Measurements from ENCODE around the gene TLCD4. TPM values are rescaled to one million over a fixed set of nuclear protein-coding genes. Genes with fewer than 3 reads are reported as not detected.

The TLCD4 gene
- total RNA-seq, 1 donor from 2014 or later = 13.6 TPM

DNA sequence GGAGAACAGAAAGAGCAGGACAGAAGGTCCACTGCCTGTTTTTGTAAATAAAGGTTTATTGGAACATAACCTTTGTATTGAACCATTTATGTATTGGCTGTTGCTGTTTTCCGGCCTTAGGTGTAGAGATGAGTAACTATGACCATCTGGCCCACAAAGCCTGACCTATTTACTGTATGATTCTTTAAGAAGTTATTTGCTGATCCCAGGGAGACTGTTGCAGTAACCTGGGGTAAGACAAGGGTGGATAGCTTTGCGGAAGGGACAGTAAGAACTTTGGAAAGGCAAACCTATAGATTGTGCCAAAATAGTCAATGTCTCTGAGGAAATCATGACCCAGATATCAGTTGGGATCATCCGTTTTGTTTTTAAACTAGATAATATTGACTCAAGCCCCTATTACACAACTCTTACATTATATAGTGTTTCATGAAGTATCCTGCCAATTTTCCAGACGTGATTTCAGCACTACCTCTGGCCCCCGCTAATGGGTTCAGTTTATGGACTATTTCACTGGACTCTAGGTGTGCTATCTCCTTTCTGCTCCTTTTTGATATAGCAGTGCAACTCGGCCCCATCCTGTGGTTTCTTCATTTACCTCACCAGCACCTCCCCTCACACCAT lies 20.8 kb upstream of the TLCD4 start:
- no peak overlapping the region for H3K4me3 ChIP-seq
- no peak for DNase-seq
- H3K36me3 ChIP-seq = no peaks in the 10 kb centered on the region
- H3K4me1 ChIP-seq = no peaks in the 10 kb centered on the region
- TF ChIP-seq, protein P1, sequence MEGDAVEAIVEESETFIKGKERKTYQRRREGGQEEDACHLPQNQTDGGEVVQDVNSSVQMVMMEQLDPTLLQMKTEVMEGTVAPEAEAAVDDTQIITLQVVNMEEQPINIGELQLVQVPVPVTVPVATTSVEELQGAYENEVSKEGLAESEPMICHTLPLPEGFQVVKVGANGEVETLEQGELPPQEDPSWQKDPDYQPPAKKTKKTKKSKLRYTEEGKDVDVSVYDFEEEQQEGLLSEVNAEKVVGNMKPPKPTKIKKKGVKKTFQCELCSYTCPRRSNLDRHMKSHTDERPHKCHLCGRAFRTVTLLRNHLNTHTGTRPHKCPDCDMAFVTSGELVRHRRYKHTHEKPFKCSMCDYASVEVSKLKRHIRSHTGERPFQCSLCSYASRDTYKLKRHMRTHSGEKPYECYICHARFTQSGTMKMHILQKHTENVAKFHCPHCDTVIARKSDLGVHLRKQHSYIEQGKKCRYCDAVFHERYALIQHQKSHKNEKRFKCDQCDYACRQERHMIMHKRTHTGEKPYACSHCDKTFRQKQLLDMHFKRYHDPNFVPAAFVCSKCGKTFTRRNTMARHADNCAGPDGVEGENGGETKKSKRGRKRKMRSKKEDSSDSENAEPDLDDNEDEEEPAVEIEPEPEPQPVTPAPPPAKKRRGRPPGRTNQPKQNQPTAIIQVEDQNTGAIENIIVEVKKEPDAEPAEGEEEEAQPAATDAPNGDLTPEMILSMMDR (IDR thresholded peaks at IDR 0.05) = no peak
- H3K9me3 ChIP-seq = no peaks in the 10 kb centered on the region
- ATAC-seq = no peak
- intact Hi-C loops (cut with DNase I) = no loop called here
- no peaks in the 10 kb centered on the region for H3K27me3 ChIP-seq
- H3K27ac ChIP-seq = no peak overlapping the region

DNA sequence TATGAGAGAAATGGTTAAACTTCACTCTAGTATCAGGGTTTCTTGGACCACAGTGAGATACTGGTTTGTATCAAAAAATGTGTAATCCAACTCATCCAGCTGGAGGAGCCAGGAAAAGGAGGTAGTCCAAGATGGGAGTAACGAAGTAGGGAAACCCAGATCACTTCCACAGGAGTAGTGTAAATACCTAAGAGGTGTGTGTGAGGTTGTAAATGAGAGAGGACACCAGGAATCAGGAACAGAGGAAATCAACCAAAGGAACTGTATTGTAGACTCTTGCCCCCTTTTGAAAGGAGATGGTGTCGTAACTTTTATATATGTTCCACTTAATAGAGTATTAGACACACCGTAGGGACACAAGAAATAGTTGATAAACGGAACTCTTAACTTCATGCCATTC lies 19.7 kb upstream of the TLCD4 start:
- Histone ChIP-seq H3K4me3 (no peak overlapping the region), H3K27me3 (no peaks in the 10 kb centered on the region), H3K27ac (no peak overlapping the region), H3K36me3 (no peaks in the 10 kb centered on the region), H3K4me1 (no peaks in the 10 kb centered on the region), H3K9me3 (no peaks in the 10 kb centered on the region)
- TF ChIP-seq, protein P1 (IDR thresholded peaks at IDR 0.05) = no peak
- DNase-seq (no peak), ATAC-seq (no peak)
- intact Hi-C loops (cut with DNase I) = no loop called here

DNA sequence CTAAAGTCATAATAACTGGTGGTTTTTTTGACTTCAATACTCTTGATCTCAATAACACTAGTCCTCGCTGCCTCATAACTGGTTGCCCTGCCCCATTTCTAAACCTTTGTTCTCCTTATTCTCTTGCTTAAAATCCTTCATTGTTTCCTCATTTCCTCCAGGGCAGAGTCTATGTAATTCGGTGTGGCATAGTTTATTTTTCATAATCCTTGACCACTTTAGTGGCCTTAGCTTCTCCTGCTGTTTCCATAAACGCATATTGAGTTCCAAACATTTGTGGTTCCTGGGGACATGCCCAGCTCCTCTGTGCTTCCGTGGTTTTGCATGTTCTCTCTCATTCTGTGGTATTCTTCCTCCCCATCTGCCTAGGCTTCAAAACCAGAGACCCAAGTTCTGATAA lies 19.0 kb upstream of the TLCD4 start:
- H3K4me1 ChIP-seq = no peaks in the 10 kb centered on the region
- H3K27ac ChIP-seq = no peak overlapping the region
- no peaks in the 10 kb centered on the region for H3K36me3 ChIP-seq
- no peaks in the 10 kb centered on the region for H3K27me3 ChIP-seq
- TF ChIP-seq, protein P1 (IDR thresholded peaks at IDR 0.05) = no peak
- ATAC-seq = peak; percentile 75
- DNase-seq = no peak
- intact Hi-C loops (cut with DNase I) = no loop called here
- H3K9me3 ChIP-seq = no peaks in the 10 kb centered on the region
- no peak overlapping the region for H3K4me3 ChIP-seq

DNA sequence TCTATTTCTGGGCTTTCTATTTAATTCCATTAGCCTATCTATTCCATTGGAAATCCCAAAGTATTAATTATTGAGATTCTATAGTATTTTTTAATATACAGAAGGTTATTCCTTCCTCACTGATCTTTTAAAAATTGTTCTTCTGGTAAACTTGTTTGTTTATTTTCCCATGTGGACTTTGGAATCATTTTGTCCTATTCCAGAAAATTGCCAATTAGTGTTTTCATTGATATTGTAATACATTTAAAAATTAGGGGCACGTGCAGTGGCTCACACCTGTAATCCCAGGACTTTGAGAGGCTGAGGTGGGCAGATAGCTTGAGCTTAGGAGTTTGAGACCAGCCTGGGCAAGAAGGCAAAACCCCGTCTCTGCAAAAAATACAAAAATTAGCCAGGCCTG lies 8.4 kb upstream of the TLCD4 start:
- no peaks in the 10 kb centered on the region for H3K9me3 ChIP-seq
- H3K4me1 ChIP-seq = no peaks in the 10 kb centered on the region
- H3K27ac ChIP-seq = no peak overlapping the region
- ATAC-seq (no peak), DNase-seq (no peak)
- peaks cover 7% of the 10 kb centered on the region for H3K27me3 ChIP-seq
- TF ChIP-seq, protein P1 (IDR thresholded peaks at IDR 0.05) = no peak
- H3K4me3 ChIP-seq = no peak overlapping the region
- intact Hi-C loops (cut with DNase I) = no loop called here
- H3K36me3 ChIP-seq = no peaks in the 10 kb centered on the region

DNA sequence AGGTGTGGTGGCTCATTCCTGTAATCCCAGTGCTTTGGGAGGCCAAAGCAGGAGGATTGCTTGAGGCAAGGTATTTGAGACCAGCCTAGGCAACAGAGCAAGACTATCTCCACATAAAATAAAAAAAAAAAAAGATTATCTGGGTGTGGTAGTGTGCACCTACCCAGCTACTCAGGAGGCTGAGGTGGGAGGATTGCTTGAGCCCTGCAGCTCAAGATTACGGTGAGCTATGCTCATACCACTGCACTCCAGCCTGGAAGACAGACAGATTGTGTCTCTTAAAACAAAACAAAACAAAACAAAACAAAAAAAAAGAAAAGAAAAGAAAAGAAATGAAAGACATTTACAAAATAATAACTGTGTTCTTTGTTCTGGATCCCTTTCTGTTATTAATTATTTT lies 6.1 kb upstream of the TLCD4 start:
- H3K27ac ChIP-seq = no peak overlapping the region
- H3K9me3 ChIP-seq = no peaks in the 10 kb centered on the region
- H3K36me3 ChIP-seq = no peaks in the 10 kb centered on the region
- ATAC-seq = no peak
- DNase-seq = no peak
- no peaks in the 10 kb centered on the region for H3K4me1 ChIP-seq
- TF ChIP-seq, protein P1 (IDR thresholded peaks at IDR 0.05) = no peak
- intact Hi-C loops (cut with DNase I) = no loop called here
- H3K27me3 ChIP-seq = peaks cover 7% of the 10 kb centered on the region
- no peak overlapping the region for H3K4me3 ChIP-seq

DNA sequence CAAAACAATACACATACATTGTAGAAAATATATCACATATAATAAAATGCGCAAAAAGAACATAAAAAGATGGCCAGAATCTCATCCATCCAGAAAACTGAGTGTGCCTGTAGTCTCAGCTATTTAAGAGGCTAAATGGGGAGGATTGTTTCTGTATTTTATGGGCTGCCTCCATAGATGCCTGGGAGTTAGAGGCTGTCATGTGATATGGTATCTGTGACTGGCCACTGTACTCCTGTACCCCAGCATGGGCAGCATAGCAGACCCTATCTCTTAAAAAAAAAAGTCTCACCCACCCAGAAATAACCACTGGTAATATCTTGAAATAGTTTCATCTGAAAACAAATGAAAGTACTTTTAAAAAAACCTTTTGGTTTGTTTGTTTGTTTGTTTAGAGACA lies 3.5 kb upstream of the TLCD4 start:
- no peak for DNase-seq
- Histone ChIP-seq H3K9me3 (no peaks in the 10 kb centered on the region), H3K4me3 (no peak overlapping the region), H3K4me1 (peaks cover 7% of the 10 kb centered on the region), H3K27ac (no peak overlapping the region), H3K27me3 (peaks cover 11% of the 10 kb centered on the region), H3K36me3 (no peaks in the 10 kb centered on the region)
- no peak for ATAC-seq
- intact Hi-C loops (cut with DNase I) = no loop called here
- TF ChIP-seq, protein P1 (IDR thresholded peaks at IDR 0.05) = no peak
